Measurements from ENCODE around the gene C22orf39.

GRCh38 chr22:19419086-19419463 lies 28.4 kb downstream of the C22orf39 start:
- TF ChIP-seq CTCF (conservative IDR thresholded peaks at IDR 0.05 in 1 of 2, IDR thresholded peaks at IDR 0.05 in 1 of 2; ENCODE audit: low read depth in 1 of 2, low read length in 2 of 2): no peak
- no peak for TF ChIP-seq EZH2 (IDR thresholded peaks at IDR 0.05; ENCODE audit: low read length, missing control alignments)
